GM12878 (cell line): ENCODE measurements around the gene SHC4. TPM values are rescaled to one million over a fixed set of nuclear protein-coding genes. Genes with fewer than 3 reads are reported as not detected.

Experiments used
- ATAC-seq: fragments of 200-7000 bp; cut with Tn5 transposase; 3 replicates; pipeline ENCODE4 v1.9.1; 2020; ENCODE audit warnings: mild to moderate bottlenecking, moderate library complexity
- BruUV-seq: library from RNA; stranded (reverse); fragments of 400-500 nt; replicated peaks from 2 replicates; lab custom pipeline; 2021; lab: Mats Ljungman, UMichigan
- CTCF ChIA-PET: fragments of 300-600 bp; sonication (Branson Sonifier 250); formaldehyde crosslinking; extraction: SDS; loops from one replicate; lab custom pipeline; 2021; ENCODE audit warnings: inconsistent platforms; lab: Yijun Ruan, JAX
- POLR2A ChIA-PET: fragments of 350-600 bp; formaldehyde crosslinking; extraction: SDS; loops from one replicate; lab custom pipeline; 2021; ENCODE audit warnings: inconsistent platforms; lab: Charles Lee
- RAD21 ChIA-PET: fragments of 300-600 bp; sonication (Branson Sonifier 250); formaldehyde crosslinking; loops from one replicate; lab custom pipeline; 2023; ENCODE audit warnings: antibody characterized with exemption; ENCODE audit not compliant: unreplicated experiment; lab: Charles Lee
- SMC1A ChIA-PET: fragments of 300-600 bp; sonication (Branson Sonifier 250); formaldehyde crosslinking; loops from one replicate; lab custom pipeline; 2023; ENCODE audit not compliant: unreplicated experiment, uncharacterized antibody; lab: Charles Lee
- DNase-seq: peaks from one replicate; pipeline ENCODE4 v3.0.0-alpha.2; 2011; ENCODE audit warnings: low read depth, low spot score
- FAIRE-seq: peaks from 3 replicates; lab custom pipeline; 2011; peaks lifted over from hg19 to GRCh38; lab: Jason Lieb, UNC
- H2AFZ ChIP-seq: 2 replicates; pipeline ENCODE4 v1.6.0; 2011; ENCODE audit warnings: low read depth, low read length, control low read depth; ENCODE audit not compliant: control insufficient read depth
- H3K27ac ChIP-seq: 2 replicates; pipeline ENCODE4 v1.5.1; 2011; ENCODE audit warnings: control low read depth; ENCODE audit not compliant: control insufficient read depth, insufficient read depth
- H3K27me3 ChIP-seq, 2 experiments: replicated peaks in 1 of 2; 2 replicates each; pipeline versions ENCODE4 v1.6.0 to v1.6.1; 2011; ENCODE audit warnings: low read length in 1 of 2; ENCODE audit not compliant: control insufficient read depth in 2 of 2, insufficient read depth in 2 of 2
- H3K36me3 ChIP-seq, 2 experiments: 2 replicates each; pipeline ENCODE4 v1.5.1; 2011; ENCODE audit warnings: low read length in 1 of 2; ENCODE audit not compliant: control insufficient read depth in 2 of 2, insufficient read depth in 2 of 2
- H3K4me1 ChIP-seq: 2 replicates; pipeline ENCODE4 v1.6.1; 2011; ENCODE audit warnings: mild to moderate bottlenecking, low read length, moderate library complexity, mixed read lengths; ENCODE audit not compliant: control insufficient read depth, insufficient read depth
- H3K4me2 ChIP-seq: 2 replicates; pipeline ENCODE4 v1.6.0; 2011; ENCODE audit warnings: control low read depth; ENCODE audit not compliant: control insufficient read depth, insufficient read depth
- H3K4me3 ChIP-seq: fragments of 200-600 bp; sonication (generic); 2 replicates; pipeline ENCODE4 v1.5.1; 2016
- H3K79me2 ChIP-seq: 2 replicates; pipeline ENCODE4 v1.6.0; 2011; ENCODE audit warnings: low read length; ENCODE audit not compliant: control insufficient read depth, insufficient read depth
- H3K9ac ChIP-seq: 2 replicates; pipeline ENCODE4 v1.8.0; 2011; ENCODE audit warnings: low read length, control low read depth, mixed read lengths; ENCODE audit not compliant: control insufficient read depth, insufficient read depth
- H3K9me3 ChIP-seq: replicated peaks from 3 replicates; pipeline ENCODE4 v1.5.1; 2011; ENCODE audit warnings: mild to moderate bottlenecking, low read length; ENCODE audit not compliant: control insufficient read depth, insufficient read depth
- H4K20me1 ChIP-seq: 2 replicates; pipeline ENCODE4 v1.6.0; 2011; ENCODE audit not compliant: control insufficient read depth, insufficient read depth
- BCL11A ChIP-seq: IDR thresholded peaks from 2 replicates; pipeline ENCODE4 v1.6.1; 2011; ENCODE audit warnings: low read depth, low read length
- CBX3 ChIP-seq: fragments of 200-600 bp; sonication (generic); IDR thresholded peaks from 2 replicates; pipeline ENCODE4 v1.6.1; 2016; ENCODE audit warnings: low read depth, borderline replicate concordance
- CREM ChIP-seq: IDR thresholded peaks from 2 replicates; pipeline ENCODE4 v1.6.1; 2014; ENCODE audit warnings: antibody characterized with exemption, low read depth
- IKZF1 ChIP-seq: fragments of 450-650 bp; conservative IDR thresholded peaks from 2 replicates; pipeline ENCODE4 v1.6.1; 2017; ENCODE audit warnings: antibody characterized with exemption, mild to moderate bottlenecking
- IKZF2 ChIP-seq, 2 experiments: fragments of 450-650 bp; IDR thresholded peaks; 2 replicates each; pipeline ENCODE4 v1.6.1; 2017; ENCODE audit warnings: mild to moderate bottlenecking in 2 of 2, moderate library complexity in 2 of 2
- IRF4 ChIP-seq: IDR thresholded peaks from 2 replicates; pipeline ENCODE4 v1.6.1; 2011; ENCODE audit warnings: low read depth, low read length
- JUNB ChIP-seq: IDR thresholded peaks from 2 replicates; pipeline ENCODE4 v1.6.1; 2016; ENCODE audit warnings: antibody characterized with exemption, mild to moderate bottlenecking
- MTA2 ChIP-seq: fragments of 450-650 bp; IDR thresholded peaks from 2 replicates; pipeline ENCODE4 v1.6.1; 2016; ENCODE audit warnings: low read depth, mild to moderate bottlenecking, moderate library complexity
- NR2C1 ChIP-seq: fragments of 450-650 bp; IDR thresholded peaks from 2 replicates; pipeline ENCODE4 v1.6.1; 2017; ENCODE audit warnings: antibody characterized with exemption, mild to moderate bottlenecking, moderate library complexity
- PKNOX1 ChIP-seq: fragments of 450-650 bp; IDR thresholded peaks from 2 replicates; pipeline ENCODE4 v1.6.1; 2016; ENCODE audit warnings: mild to moderate bottlenecking
- SPI1 ChIP-seq: IDR thresholded peaks from 2 replicates; pipeline ENCODE4 v1.6.1; 2011; ENCODE audit warnings: low read depth, mild to moderate bottlenecking, low read length, moderate library complexity, borderline replicate concordance; ENCODE audit not compliant: insufficient read depth
- WRNIP1 ChIP-seq: IDR thresholded peaks from 2 replicates; pipeline ENCODE4 v1.6.1; 2011; ENCODE audit warnings: low read depth, low read length, improper control_type of control experiment, borderline replicate concordance
- YY1 ChIP-seq: IDR thresholded peaks from 2 replicates; pipeline ENCODE4 v1.6.1; 2011; ENCODE audit warnings: low read depth, mild to moderate bottlenecking, low read length
- ZBED1 ChIP-seq: IDR thresholded peaks from 2 replicates; pipeline ENCODE4 v1.6.1; 2016; ENCODE audit warnings: borderline replicate concordance
- ZBTB11 ChIP-seq: fragments of 450-650 bp; formaldehyde crosslinking; IDR thresholded peaks from 2 replicates; pipeline ENCODE4 v1.5.0; 2022; ENCODE audit warnings: mild to moderate bottlenecking, missing genetic modification characterization
- ZNF217 ChIP-seq: fragments of 450-650 bp; IDR thresholded peaks from 2 replicates; pipeline ENCODE4 v1.6.1; 2017; ENCODE audit warnings: antibody characterized with exemption, mild to moderate bottlenecking
- ZNF384 ChIP-seq: IDR thresholded peaks from 2 replicates; pipeline ENCODE4 v1.6.1; 2012; ENCODE audit warnings: low read depth, mild to moderate bottlenecking, low read length, improper control_type of control experiment, borderline replicate concordance
- ZNF687 ChIP-seq: fragments of 450-650 bp; IDR thresholded peaks from 2 replicates; pipeline ENCODE4 v1.6.1; 2017; ENCODE audit warnings: mild to moderate bottlenecking, moderate library complexity
- WGBS: methylation state at CpG from one replicate; pipeline ENCODE4 v1.1.6; 2016; ENCODE audit warnings: low lambda C conversion rate; ENCODE audit not compliant: insufficient replicate concordance, insufficient coverage; ENCODE audit errors: missing lambda C conversion rate; 5-methylcytosine and 5-hydroxymethylcytosine counted together
- in situ Hi-C: fragments of 300-500 bp; cut with MboI; formaldehyde crosslinking; loops from 9 replicates; pipeline ENCODE4 v1.14.3; 2018; ENCODE audit warnings: mixed read lengths
- intact Hi-C: fragments of 100-400 bp; cut with micrococcal nuclease; formaldehyde crosslinking; loops from one replicate; pipeline ENCODE4 v1.14.2; 2022; ENCODE audit not compliant: unreplicated experiment
- polyA plus RNA-seq, 11 experiments: library from polyadenylated mRNA; depleted of rRNA in 4 of 11; unstranded in 6 of 11; stranded (reverse) in 5 of 11; fragments of >200 nt; fragmentation: Nextera tagmentation in 4 of 11; fragmentation: Illumina TruSeq in 1 of 11; extraction: Ambion mirVana in 4 of 11; extraction: Trizol in 1 of 11; gene quantifications; 1 replicate in 1 of 11; 2 replicates in 10 of 11; pipeline versions ENCODE4 v1.2.1 to v1.2.3, GENCODE V29; 2011 to 2016; ENCODE audit warnings: inconsistent platforms in 2 of 11, missing spikeins in 2 of 11, low read depth in 1 of 11
- total RNA-seq, 4 experiments: library from RNA; depleted of rRNA in 3 of 4; stranded (reverse); fragments of >200 nt in 3 of 4; fragmentation: Illumina TruSeq in 1 of 4; extraction: Trizol in 1 of 4; gene quantifications; 2 replicates each; pipeline versions ENCODE4 v1.2.1 to v1.2.3, GENCODE V29; 2013 to 2021

SHC4 gene
- total and polyA plus RNA-seq, 10 of the 15 experiments (the other 5 are each of a cell fraction or from before 2014, with no cell fraction given), result 0.04 to 0.87 (median 0.14) TPM

- no peaks in the 10 kb centered on the region for H3K9me3 ChIP-seq
- H3K36me3 ChIP-seq, result peaks cover 3 to 7% of the 10 kb centered on the region in 2 experiments; a peak in 3 of 4 replicates
- H3K79me2 ChIP-seq, result no peaks in the 10 kb centered on the region
- H3K4me1 ChIP-seq, result peaks cover 3% of the 10 kb centered on the region; the same call in 1 of the 2 replicates
- WGBS, result 88% methylated on average over 1 of the region's 1 CpG
- H2AFZ ChIP-seq, result no peak overlapping the region
- in situ Hi-C loops, result no loop called here
- ATAC-seq, result peak; percentile 99
- H3K4me3 ChIP-seq, result no peak overlapping the region
- H4K20me1 ChIP-seq, result no peaks in the 10 kb centered on the region
- intact Hi-C loops, result no loop called here
- no peak overlapping the region for H3K9ac ChIP-seq
- ChIA-PET SMC1A (interaction anchor here (1.0 to 3.0 kb wide), 5 partner anchors 14 to 114 kb away, joined by 3 to 20 read pairs (median 4); partner anchors contain the start of gene EID1), CTCF (interaction anchor here (1.0 to 2.4 kb wide), 4 partner anchors 14 to 131 kb away, joined by 3 to 13 read pairs (median 3); no protein-coding TSS in a partner anchor), RAD21 (interaction anchor here (1.3 to 2.0 kb wide), 2 partner anchors 17 to 47 kb away, joined by 3 to 13 read pairs; no protein-coding TSS in a partner anchor), POLR2A (interaction anchor here (0.6 kb wide), 1 partner anchor 131 kb away, joined by 4 read pairs; no protein-coding TSS in a partner anchor)
- BruUV-seq, result no TSS peak
- FAIRE-seq, result peak; percentile 75
- no peak overlapping the region for H3K27ac ChIP-seq
- H3K27me3 ChIP-seq, result no peaks in the 10 kb centered on the region
- no peak overlapping the region for H3K4me2 ChIP-seq
- peak; percentile 17 for DNase-seq
- TF ChIP-seq CREM (no peak; the same call in 1 of the 2 replicates), IRF4 (0 out of 2 replicates have a peak, but pooled peaks have one; percentile 62), CBX3 (no peak), WRNIP1 (no peak), ZNF687 (no peak), MTA2 (peak; percentile 42), PKNOX1 (no peak), IKZF2 (IDR thresholded peaks at IDR 0.05) (peak; percentile 43 to 44; a peak in 3 of 4 replicates), ZBED1 (no peak), YY1 (peak; percentile 77), SPI1 (peak; percentile 99), BCL11A (no peak), JUNB (no peak), ZNF217 (no peak), ZNF384 (no peak), ZBTB11 (CRISPR knock-in tag) (no peak), IKZF1 (peak; percentile 53), NR2C1 (no peak)
Observed at GRCh38 chr15:48992545-48992944, 28.8 kb upstream of the SHC4 start.
